Stomach (tissue), 9 donors: ENCODE data around the gene RNU7-1. TPM values are rescaled to one million over a fixed set of nuclear protein-coding genes. Genes with fewer than 3 reads are reported as not detected.

ENCODE experiments used
- DNase-seq, 2 donors: peaks; one replicate each; pipeline versions ENCODE4 v3.0.0 to v3.0.0-alpha.2; 2013 to 2019
- H3K27ac ChIP-seq, 5 donors: fragments of 200-600 bp in 4 of 5; sonication (generic) in 4 of 5; one replicate each; pipeline ENCODE4 v1.5.1; 2013 to 2019; ENCODE audit warnings: mild to moderate bottlenecking in 1 of 5, moderate library complexity in 1 of 5
- H3K27me3 ChIP-seq, 3 donors: fragments of 200-600 bp; sonication (generic); one replicate each; pipeline ENCODE4 v1.5.1; 2017 to 2019; ENCODE audit warnings: mixed run types in 1 of 3
- H3K36me3 ChIP-seq, 4 donors: fragments of 200-600 bp; sonication (generic); 1 replicate in 3 of 4; 2 replicates in 1 of 4; pipeline ENCODE4 v1.5.1; 2016 to 2019
- H3K4me1 ChIP-seq, 4 donors: fragments of 200-600 bp; sonication (generic); one replicate each; pipeline ENCODE4 v1.5.1; 2016 to 2019
- H3K4me3 ChIP-seq, 4 donors: fragments of 200-600 bp; sonication (generic) in 3 of 4; one replicate each; pipeline ENCODE4 v1.5.1; 2016 to 2019; ENCODE audit warnings: mild to moderate bottlenecking in 1 of 4
- H3K9me3 ChIP-seq, 4 donors: fragments of 200-600 bp; sonication (generic); one replicate each; pipeline ENCODE4 v1.5.1; 2016 to 2019
- CTCF ChIP-seq, 7 experiments: fragments of 450-650 bp in 4 of 7; fragments of 200-600 bp in 3 of 7; sonication (generic) in 3 of 7; IDR thresholded peaks; one replicate each; pipeline ENCODE4 v1.5.1; 2016 to 2019; ENCODE audit warnings: antibody characterized with exemption in 7 of 7, control low read depth in 2 of 7, mild to moderate bottlenecking in 1 of 7
- EP300 ChIP-seq: sonication (generic); formaldehyde crosslinking; IDR thresholded peaks from one replicate; pipeline ENCODE4 v1.6.1; 2017; ENCODE audit warnings: antibody characterized with exemption
- POLR2A ChIP-seq, 4 donors: fragments of 450-650 bp; IDR thresholded peaks; one replicate each; pipeline ENCODE4 v1.6.1; 2016; ENCODE audit warnings: antibody characterized with exemption in 4 of 4, control low read depth in 2 of 4, mild to moderate bottlenecking in 1 of 4, moderate library complexity in 1 of 4
- POLR2AphosphoS5 ChIP-seq, 3 donors: sonication (generic); formaldehyde crosslinking; IDR thresholded peaks; one replicate each; pipeline ENCODE4 v1.6.1; 2016; ENCODE audit warnings: antibody characterized with exemption in 3 of 3
- WGBS, 5 donors: extraction: QIAGEN DNeasy Blood & Tissue Kit in 3 of 5; methylation state at CpG; one replicate each; pipeline versions ENCODE4 v1.1.5 to v1.1.7; 2013 to 2018; 5-methylcytosine and 5-hydroxymethylcytosine counted together
- intact Hi-C: fragments of 100-400 bp; cut with DNase I; formaldehyde crosslinking; loops from one replicate; pipeline ENCODE4 v1.15.1; 2023; ENCODE audit warnings: low total_unique reads
- polyA plus RNA-seq, 3 donors: library from polyadenylated mRNA; stranded (reverse); fragments of 200-250 nt; gene quantifications; one replicate each; pipeline ENCODE4 v1.2.3, GENCODE V29; 2013
- total RNA-seq, 5 donors: library from RNA; depleted of rRNA; stranded (reverse); fragments of >200 nt; gene quantifications; one replicate each; pipeline versions ENCODE4 v1.1.0 to v1.2.3, GENCODE V29; 2014 to 2016
- donor health status: healthy with polysubstance abuse.
- donor health status: Bipolar disorder and iron deficiency.
- donor health status: healthy.

The RNU7-1 gene
- total and polyA plus RNA-seq, 8 donors, result not detected

- Histone ChIP-seq H3K27me3 (peaks cover 0 to 32% (median 11%) of the 10 kb centered on the region in 3 donors), H3K4me3 (no peak overlapping the region), H3K36me3 (peaks cover 0 to 13% (median 10%) of the 10 kb centered on the region in 4 donors), H3K27ac (no peak overlapping the region), H3K9me3 (no peaks in the 10 kb centered on the region), H3K4me1 (peaks cover 18 to 30% (median 26%) of the 10 kb centered on the region in 4 donors)
- WGBS, 5 donors, result 78 to 89% (median 80%) methylated on average over 12 to 15 of the region's 15 CpGs
- intact Hi-C loops, result no loop called here
- no peak for TF ChIP-seq CTCF (IDR thresholded peaks at IDR 0.05)
- no peak for TF ChIP-seq POLR2AphosphoS5 (IDR thresholded peaks at IDR 0.05)
- no peak for TF ChIP-seq EP300
- no peak for DNase-seq
Measured at GRCh38 chr12:6912164-6912935, 31.3 kb upstream of the RNU7-1 start.

GRCh38 chr12:6914246-6914946, 29.2 kb upstream of the RNU7-1 start, which contains the start of gene ENO2:
Gene ENO2, plus strand, starts transcription at chr12:6914580. Its CDS starts 1,253 bp downstream, at chr12:6915833.
- intact Hi-C loops, result no loop called here
- 0 to 1% (median 0%) methylated on average over 27 to 68 of the region's 68 CpGs for WGBS, 5 donors
- Histone ChIP-seq H3K4me3 (peak within 1 kb of the TSS; percentile 63 to 82 (median 78)), H3K9me3 (no peaks in the 10 kb centered on the region), H3K27ac (peak within 1 kb of the TSS; percentile 62 to 88 (median 82)), H3K27me3 (peaks cover 0 to 32% (median 11%) of the 10 kb centered on the region in 3 donors), H3K36me3 (peaks cover 0 to 30% (median 22%) of the 10 kb centered on the region in 4 donors), H3K4me1 (peaks cover 18 to 30% (median 26%) of the 10 kb centered on the region in 4 donors)
- no peak for TF ChIP-seq POLR2A (IDR thresholded peaks at IDR 0.05)
- peak in 1 of 3 donors; percentile 37 for TF ChIP-seq POLR2AphosphoS5 (IDR thresholded peaks at IDR 0.05)
- DNase-seq, result peak; percentile 68 to 92

GRCh38 chr12:6914947-6915788, 28.4 kb upstream of the RNU7-1 start:
- 15 to 22% (median 16%) methylated on average over 28 to 29 of the region's 29 CpGs for WGBS, 5 donors
- H3K27ac ChIP-seq, result peak overlapping the region; percentile 20 to 88 (median 82)

More at GRCh38 chr12:6914947-6915788, 28.4 kb upstream of the RNU7-1 start:
- Histone ChIP-seq H3K4me1 (peaks cover 18 to 30% (median 26%) of the 10 kb centered on the region in 4 donors), H3K27me3 (peaks cover 0 to 32% (median 11%) of the 10 kb centered on the region in 3 donors), H3K9me3 (no peaks in the 10 kb centered on the region), H3K4me3 (peak overlapping the region; percentile 63 to 82 (median 78)), H3K36me3 (peaks cover 0 to 36% (median 25%) of the 10 kb centered on the region in 4 donors)
- intact Hi-C loops, result no loop called here
- peak in 1 of 2 donors; percentile 51 for DNase-seq
- no peak for TF ChIP-seq POLR2A (IDR thresholded peaks at IDR 0.05)
- no peak for TF ChIP-seq EP300
- TF ChIP-seq POLR2AphosphoS5 (IDR thresholded peaks at IDR 0.05), result no peak
- no peak for TF ChIP-seq CTCF (IDR thresholded peaks at IDR 0.05)
